Measurements from ENCODE around the gene CCDC174.

The CCDC174 gene

DNA sequence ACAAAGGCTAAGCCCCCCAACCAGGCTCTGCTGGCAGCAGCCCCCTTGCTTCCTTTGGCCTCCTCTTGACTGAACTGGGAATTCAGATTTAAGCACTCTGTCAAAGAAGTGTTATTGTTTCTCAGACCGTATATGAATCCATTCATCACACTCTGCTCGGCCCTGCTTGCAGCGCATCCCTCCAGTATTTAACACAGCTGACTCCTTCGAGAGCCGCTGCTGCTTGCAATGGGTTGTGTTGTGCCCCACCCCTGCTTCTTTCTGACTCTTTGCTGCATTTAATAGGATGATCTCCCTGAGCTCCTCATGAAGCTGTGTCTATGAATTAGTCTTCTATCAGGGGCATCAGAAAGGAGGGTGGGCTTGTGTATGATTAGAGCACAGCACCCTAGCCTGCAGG, 54.5 kb downstream of the CCDC174 start:
- DNase-seq = no peak

DNA sequence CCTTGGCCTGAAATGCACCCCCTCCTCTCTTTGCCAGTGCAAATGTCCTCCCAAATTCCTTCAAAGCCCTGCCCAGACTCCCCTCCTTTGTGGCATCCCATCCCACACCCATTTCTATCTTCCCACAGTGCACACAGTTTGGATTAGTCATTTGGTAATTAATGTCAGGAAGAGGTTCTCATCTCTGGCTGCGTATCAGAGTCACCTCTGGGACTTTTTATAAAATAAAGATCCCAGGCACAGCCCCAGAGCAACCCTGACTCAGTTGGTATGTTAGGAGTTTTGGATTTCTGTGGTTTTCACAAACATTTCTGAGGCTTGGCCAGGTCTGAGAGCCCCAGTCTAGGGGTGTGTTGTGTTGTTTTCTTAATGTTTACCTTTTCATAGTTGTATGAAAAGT, 65.0 kb downstream of the CCDC174 start:
- DNase-seq = no peak

DNA sequence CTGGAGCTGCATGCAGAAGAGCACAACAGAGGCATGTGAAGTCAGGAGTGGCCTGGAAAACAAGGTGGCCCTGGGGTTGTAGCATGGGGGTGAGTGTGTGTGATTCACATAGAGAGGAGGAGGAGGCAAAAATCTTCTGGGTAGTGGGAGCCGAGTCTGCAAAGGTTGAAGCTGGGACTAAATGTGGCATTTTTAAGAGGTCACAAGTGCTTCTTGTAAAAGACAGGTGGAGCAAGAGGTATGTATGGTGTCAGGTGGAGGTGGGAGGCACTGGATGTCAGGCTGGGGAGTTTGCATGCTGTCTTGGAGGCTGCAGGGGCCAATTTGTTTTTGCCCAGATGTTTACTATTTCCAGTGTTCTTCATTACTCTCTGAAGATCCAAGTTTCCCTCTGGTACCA, 65.7 kb downstream of the CCDC174 start:
- DNase-seq = no peak

DNA sequence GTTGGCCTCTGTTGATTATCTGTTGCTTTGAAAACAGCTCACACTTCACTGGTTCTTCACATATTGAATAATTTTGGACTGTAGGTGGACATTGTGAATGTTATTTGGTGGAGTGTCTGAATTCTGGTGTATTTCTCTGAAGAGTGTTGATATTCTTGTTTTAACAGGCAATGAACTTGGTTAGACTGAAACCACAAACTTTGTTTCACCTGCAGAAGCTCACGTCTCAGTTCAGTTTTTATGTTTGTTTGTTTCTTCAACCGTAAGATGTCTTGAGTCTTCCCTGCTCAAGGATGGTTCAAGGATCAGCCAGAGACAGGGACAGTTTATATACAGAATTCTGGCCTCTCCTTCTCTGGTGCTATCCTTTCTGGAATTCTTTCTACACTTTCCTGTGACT, 67.0 kb downstream of the CCDC174 start:
- DNase-seq = no peak

DNA sequence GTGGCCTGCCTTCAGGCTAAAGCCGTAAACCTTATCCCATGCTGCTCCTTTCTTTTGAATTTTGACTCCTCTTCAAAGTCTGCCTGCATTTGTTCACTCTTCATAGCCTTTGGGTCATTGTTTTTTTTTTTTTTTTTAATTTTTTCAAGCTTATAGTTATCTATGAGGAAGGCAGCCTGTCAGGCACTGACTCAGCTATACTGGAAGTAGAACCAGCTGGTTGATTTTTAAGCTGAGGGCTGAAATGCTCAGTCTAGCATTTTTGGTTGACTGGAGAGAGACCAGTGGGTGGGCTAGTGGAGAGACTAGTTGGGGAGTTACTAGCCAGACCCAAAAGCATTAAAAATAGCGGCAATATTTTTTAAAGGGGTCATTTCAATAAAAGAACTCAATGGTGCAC, 67.4 kb downstream of the CCDC174 start:
- no peak for DNase-seq

DNA sequence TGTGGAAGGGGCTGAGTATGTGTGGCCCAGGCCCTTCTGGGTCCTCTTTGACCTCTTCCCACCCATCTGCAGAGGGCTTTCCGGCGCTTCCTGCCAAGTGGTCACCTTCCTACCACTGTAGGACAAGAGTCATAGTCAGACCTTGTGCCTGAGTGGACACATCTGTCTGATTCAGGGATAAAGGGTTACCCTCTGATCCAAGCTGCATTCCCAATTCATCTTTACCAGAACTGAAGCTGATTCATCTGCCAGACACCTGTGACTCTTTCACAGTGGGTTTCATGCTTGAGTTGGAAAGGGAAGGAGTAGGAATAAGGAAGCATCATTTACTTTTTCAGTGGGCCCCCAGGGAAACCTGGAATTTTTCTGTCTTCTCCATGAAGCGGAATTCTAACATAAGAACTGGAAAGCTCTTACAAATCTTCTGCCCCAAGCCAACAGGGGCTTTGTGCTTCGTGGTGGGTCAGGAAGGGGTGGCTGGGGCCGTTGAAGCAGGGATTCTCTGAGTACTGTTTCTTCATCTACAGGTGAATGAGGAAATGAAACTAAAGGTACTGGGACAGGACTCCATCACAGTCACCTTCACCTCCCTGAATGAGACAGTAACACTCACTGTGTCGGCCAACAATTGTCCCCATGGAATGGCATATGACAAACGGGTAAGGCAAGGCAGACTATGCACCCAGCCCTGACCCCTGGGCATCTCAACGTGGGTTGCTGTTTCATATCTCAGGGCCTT, 69.7 kb downstream of the CCDC174 start:
- DNase-seq = no peak
